ENCODE results near the gene BEX1. TPM values are rescaled to one million over a fixed set of nuclear protein-coding genes. Genes with fewer than 3 reads are reported as not detected.
"Not testable (repeated sequence)": the region's sequence is repeated elsewhere in the genome, so short reads cannot be mapped to it uniquely, and the experiment has no call there.

The BEX1 gene
- total RNA-seq (2014; rRNA removed; shearing (Covaris generic)): 56.5 and 81.4 TPM in 2 replicates

DNA sequence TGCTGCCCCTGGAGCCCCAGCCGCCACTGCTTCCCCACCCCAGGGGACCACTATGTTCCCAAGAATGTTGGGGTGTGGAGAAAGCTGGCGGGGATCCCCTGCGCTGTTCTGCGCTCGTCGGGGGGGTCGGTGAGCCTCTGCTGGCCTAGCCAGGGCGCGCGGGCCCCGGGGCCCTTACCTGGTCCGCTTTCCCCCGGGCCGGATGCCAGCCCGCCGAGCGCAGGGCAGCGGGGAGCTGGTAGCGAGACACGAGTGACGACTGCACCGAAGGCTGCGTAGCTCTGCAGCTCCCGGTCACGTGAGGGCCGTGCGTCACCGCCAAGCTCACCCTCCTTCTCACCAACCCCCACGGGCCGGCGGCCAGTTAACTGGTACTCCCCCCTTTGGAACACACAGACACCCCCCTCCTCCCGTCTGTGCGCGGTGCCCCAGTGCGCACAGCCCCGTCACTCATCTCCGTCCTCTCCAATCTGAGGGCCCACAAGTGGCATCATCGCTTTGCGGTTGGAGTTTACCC lies at the start of gene BEX1:
BEX1 (minus strand) TSS at position 254 of the 517 bp plus-strand sequence. CDS start 897 bp downstream, outside the sequence.
- Histone ChIP-seq H3K27me3 (ENCODE audit: control insufficient read depth, insufficient read depth, low read length) (no peaks in the 10 kb centered on the region), H3K4me3 (ENCODE audit: insufficient read depth, low read depth, low read length) (peak within 1 kb of the TSS; percentile 60), H3K36me3 (replicated peaks; ENCODE audit: control insufficient read depth, insufficient read depth, low read length) (peaks cover 2% of the 10 kb centered on the region; the same call in 1 of the 2 replicates)
- DNase-seq: peak; percentile 70

- not testable (repeated sequence) for H3K36me3 ChIP-seq (replicated peaks; ENCODE audit: control insufficient read depth, insufficient read depth, low read length); DNase-seq; H3K27me3 ChIP-seq (ENCODE audit: control insufficient read depth, insufficient read depth, low read length); H3K4me3 ChIP-seq (ENCODE audit: insufficient read depth, low read depth, low read length)
Measured at GRCh38 chrX:103109497-103109896, 45.5 kb upstream of the BEX1 start.

DNA sequence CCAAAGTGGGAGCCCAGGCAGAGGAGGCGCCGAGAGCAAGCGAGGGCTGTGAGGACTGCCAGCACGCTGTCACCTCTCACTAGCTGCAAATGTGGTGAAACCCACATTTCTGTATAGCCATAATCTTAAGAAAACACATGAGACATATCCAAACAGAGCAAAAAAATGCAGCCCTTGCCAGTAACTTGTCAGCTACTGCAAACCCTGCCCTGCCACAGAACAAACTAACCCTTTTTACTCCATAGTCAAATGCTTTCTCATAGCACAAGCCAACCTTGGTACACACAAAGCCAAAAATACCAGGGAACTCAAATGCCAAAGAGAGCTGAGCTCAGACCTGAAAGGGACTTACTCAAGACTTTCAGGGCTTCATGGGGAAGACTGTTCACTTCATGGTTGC lies 43.9 kb upstream of the BEX1 start:
- DNase-seq: no peak
- no peak overlapping the region for H3K4me3 ChIP-seq (ENCODE audit: insufficient read depth, low read depth, low read length)
- no peaks in the 10 kb centered on the region for H3K27me3 ChIP-seq (ENCODE audit: control insufficient read depth, insufficient read depth, low read length)
- H3K36me3 ChIP-seq (replicated peaks; ENCODE audit: control insufficient read depth, insufficient read depth, low read length): no peaks in the 10 kb centered on the region

DNA sequence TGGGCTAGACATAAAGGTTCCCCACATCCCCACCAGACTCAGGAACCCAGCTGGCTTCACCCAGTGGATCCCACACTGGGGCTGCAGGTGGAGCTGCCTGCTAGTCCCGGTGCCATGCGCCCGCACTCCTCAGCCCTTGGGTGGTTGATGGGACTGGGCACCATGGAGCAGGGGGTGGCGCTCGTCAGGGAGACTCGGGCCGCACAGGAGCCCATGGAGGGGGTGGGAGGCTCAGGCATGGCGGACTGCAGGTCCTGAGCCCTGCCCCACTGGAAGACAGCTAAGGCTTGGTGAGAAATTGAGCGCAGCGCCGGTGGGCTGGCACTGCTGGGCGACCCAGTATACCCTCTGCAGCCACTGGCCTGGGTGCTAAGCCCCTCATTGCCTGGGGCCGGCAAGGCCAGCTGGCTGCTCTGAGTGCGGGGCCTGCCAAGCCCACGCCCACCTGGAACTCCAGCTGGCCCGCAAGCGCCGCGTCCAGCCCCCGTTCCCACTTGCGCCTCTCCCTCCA lies 43.3 kb upstream of the BEX1 start:
- not testable (repeated sequence) for DNase-seq; H3K4me3 ChIP-seq (ENCODE audit: insufficient read depth, low read depth, low read length); H3K27me3 ChIP-seq (ENCODE audit: control insufficient read depth, insufficient read depth, low read length); H3K36me3 ChIP-seq (replicated peaks; ENCODE audit: control insufficient read depth, insufficient read depth, low read length)

DNA sequence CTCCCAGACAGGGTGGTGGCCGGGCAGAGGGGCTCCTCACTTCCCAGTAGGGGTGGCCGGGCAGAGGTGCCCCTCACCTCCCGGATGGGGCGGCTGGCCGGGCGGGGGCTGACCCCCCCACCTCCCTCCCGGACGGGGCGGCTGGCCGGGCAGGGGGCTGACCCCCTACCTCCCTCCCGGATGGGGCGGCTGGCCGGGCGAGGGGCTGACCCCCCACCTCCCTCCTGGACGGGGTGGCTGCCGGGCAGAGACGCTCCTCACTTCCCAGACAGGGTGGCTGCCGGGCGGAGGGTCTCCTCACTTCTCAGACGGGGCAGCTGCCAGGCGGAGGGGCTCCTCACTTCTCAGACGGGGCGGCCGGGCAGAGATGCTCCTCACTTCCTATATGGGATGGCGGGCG lies 40.4 kb upstream of the BEX1 start:
- not testable (repeated sequence) for H3K36me3 ChIP-seq (replicated peaks; ENCODE audit: control insufficient read depth, insufficient read depth, low read length); H3K27me3 ChIP-seq (ENCODE audit: control insufficient read depth, insufficient read depth, low read length); DNase-seq; H3K4me3 ChIP-seq (ENCODE audit: insufficient read depth, low read depth, low read length)

- not testable (repeated sequence) for DNase-seq; H3K36me3 ChIP-seq (replicated peaks; ENCODE audit: control insufficient read depth, insufficient read depth, low read length); H3K27me3 ChIP-seq (ENCODE audit: control insufficient read depth, insufficient read depth, low read length); H3K4me3 ChIP-seq (ENCODE audit: insufficient read depth, low read depth, low read length)
Measured at GRCh38 chrX:103103866-103104265, 39.9 kb upstream of the BEX1 start.

GRCh38 chrX:103101299-103102042 lies 37.5 kb upstream of the BEX1 start:
- no peaks in the 10 kb centered on the region for H3K27me3 ChIP-seq (ENCODE audit: control insufficient read depth, insufficient read depth, low read length)
- no peak for DNase-seq
- no peak overlapping the region for H3K4me3 ChIP-seq (ENCODE audit: insufficient read depth, low read depth, low read length)
- H3K36me3 ChIP-seq (replicated peaks; ENCODE audit: control insufficient read depth, insufficient read depth, low read length): no peaks in the 10 kb centered on the region

DNA sequence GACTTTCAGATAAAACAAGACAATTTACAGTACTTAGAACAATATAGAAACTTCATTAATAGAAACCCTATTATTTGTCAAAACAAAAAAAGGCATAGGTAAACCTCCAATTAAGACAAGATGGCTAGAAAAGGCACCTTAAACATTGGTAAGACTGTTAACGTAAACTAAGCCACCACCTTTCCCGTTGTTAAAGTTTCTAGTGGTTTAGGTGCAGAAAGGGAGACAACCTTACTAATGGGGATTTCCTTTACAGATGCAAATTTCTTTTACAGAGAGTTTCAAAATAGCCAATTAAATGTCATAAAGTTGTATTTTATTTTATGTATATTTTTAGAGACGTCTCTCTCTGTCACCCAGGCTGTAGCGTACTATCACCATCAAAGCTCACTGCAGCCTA lies 36.5 kb upstream of the BEX1 start:
- H3K4me3 ChIP-seq (ENCODE audit: insufficient read depth, low read depth, low read length): no peak overlapping the region
- H3K27me3 ChIP-seq (ENCODE audit: control insufficient read depth, insufficient read depth, low read length): no peaks in the 10 kb centered on the region
- no peak for DNase-seq
- no peaks in the 10 kb centered on the region for H3K36me3 ChIP-seq (replicated peaks; ENCODE audit: control insufficient read depth, insufficient read depth, low read length)

GRCh38 chrX:103099691-103100090 lies 35.7 kb upstream of the BEX1 start:
- Histone ChIP-seq H3K4me3 (ENCODE audit: insufficient read depth, low read depth, low read length) (no peak overlapping the region), H3K27me3 (ENCODE audit: control insufficient read depth, insufficient read depth, low read length) (no peaks in the 10 kb centered on the region), H3K36me3 (replicated peaks; ENCODE audit: control insufficient read depth, insufficient read depth, low read length) (no peaks in the 10 kb centered on the region)
- DNase-seq: no peak

GRCh38 chrX:103098488-103098887 lies 34.5 kb upstream of the BEX1 start:
- Histone ChIP-seq H3K4me3 (ENCODE audit: insufficient read depth, low read depth, low read length) (no peak overlapping the region), H3K36me3 (replicated peaks; ENCODE audit: control insufficient read depth, insufficient read depth, low read length) (no peaks in the 10 kb centered on the region), H3K27me3 (ENCODE audit: control insufficient read depth, insufficient read depth, low read length) (no peaks in the 10 kb centered on the region)
- no peak for DNase-seq

DNA sequence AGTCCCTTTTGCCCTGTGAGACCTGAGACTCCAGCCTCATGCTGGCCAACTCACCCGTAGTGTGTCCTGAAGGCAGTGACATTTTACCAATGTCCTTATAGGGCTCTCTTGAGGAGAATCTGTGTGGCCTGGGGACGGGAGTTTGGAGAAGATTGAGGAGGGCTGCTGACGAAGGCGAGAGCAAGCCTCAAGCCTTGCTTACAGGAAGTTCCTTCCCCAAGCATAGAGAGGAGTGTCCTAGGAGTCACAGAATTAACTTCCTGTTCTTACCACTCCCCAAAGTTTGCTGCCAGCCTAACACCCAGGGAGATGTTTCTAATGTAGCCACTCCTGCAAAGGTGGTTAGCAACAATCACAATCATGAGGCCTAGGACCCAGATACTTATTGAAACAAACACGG lies 29.0 kb upstream of the BEX1 start, which contains the start of gene NXF3:
NXF3 (minus strand) TSS at position 202 of the 400 bp plus-strand sequence; CDS start at position 82, 120 bp downstream.
- no peak for DNase-seq
- H3K4me3 ChIP-seq (ENCODE audit: insufficient read depth, low read depth, low read length): no peak within 1 kb of the TSS
- H3K36me3 ChIP-seq (replicated peaks; ENCODE audit: control insufficient read depth, insufficient read depth, low read length): no peaks in the 10 kb centered on the region
- no peaks in the 10 kb centered on the region for H3K27me3 ChIP-seq (ENCODE audit: control insufficient read depth, insufficient read depth, low read length)

DNA sequence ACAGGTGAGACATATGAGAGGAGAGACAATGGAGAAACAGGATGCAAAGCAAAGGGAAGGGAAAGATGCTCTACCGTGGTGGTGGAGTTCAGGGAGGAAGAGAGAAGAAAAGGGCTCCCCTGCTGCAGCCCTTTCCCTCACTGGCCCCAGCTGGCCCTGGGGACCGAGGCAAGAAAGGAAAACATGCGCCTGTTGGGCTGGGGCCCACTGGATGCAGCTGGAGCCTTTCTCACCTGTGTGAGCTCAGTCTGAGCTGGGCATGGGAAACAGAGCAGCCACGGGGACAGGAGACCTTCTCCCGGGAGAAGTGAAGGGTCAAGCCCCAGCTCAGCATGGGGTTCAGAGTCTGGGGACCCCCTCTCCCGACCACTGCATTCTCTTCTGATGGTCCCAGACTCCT lies 17.1 kb upstream of the BEX1 start:
- no peaks in the 10 kb centered on the region for H3K36me3 ChIP-seq (replicated peaks; ENCODE audit: control insufficient read depth, insufficient read depth, low read length)
- DNase-seq: no peak
- no peaks in the 10 kb centered on the region for H3K27me3 ChIP-seq (ENCODE audit: control insufficient read depth, insufficient read depth, low read length)
- no peak overlapping the region for H3K4me3 ChIP-seq (ENCODE audit: insufficient read depth, low read depth, low read length)

- DNase-seq: no peak
- no peaks in the 10 kb centered on the region for H3K36me3 ChIP-seq (replicated peaks; ENCODE audit: control insufficient read depth, insufficient read depth, low read length)
- H3K4me3 ChIP-seq (ENCODE audit: insufficient read depth, low read depth, low read length): no peak overlapping the region
- H3K27me3 ChIP-seq (ENCODE audit: control insufficient read depth, insufficient read depth, low read length): no peaks in the 10 kb centered on the region
Measured at GRCh38 chrX:103073467-103073866, 9.5 kb upstream of the BEX1 start.

DNA sequence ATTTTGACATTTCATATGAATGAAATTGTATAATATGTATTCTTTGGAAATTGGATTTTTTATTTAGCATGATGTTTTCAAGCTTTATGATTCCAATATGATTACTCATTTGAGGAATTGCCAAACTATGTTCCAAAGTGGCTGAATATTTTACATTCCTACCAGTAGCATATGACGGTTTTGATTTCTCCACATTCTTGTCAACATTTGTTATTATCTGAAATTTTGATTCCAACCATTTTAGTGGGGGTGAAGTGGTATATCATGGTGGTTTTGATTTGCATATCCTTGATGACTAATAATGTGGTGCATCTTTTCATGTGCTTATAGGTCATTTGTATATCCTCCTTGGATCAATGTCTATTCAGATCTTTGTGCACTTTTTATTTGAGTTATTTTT lies 2.6 kb upstream of the BEX1 start:
- Histone ChIP-seq H3K27me3 (ENCODE audit: control insufficient read depth, insufficient read depth, low read length) (no peaks in the 10 kb centered on the region), H3K36me3 (replicated peaks; ENCODE audit: control insufficient read depth, insufficient read depth, low read length) (peaks cover 2% of the 10 kb centered on the region; the same call in 1 of the 2 replicates), H3K4me3 (ENCODE audit: insufficient read depth, low read depth, low read length) (no peak overlapping the region)
- DNase-seq: no peak

DNA sequence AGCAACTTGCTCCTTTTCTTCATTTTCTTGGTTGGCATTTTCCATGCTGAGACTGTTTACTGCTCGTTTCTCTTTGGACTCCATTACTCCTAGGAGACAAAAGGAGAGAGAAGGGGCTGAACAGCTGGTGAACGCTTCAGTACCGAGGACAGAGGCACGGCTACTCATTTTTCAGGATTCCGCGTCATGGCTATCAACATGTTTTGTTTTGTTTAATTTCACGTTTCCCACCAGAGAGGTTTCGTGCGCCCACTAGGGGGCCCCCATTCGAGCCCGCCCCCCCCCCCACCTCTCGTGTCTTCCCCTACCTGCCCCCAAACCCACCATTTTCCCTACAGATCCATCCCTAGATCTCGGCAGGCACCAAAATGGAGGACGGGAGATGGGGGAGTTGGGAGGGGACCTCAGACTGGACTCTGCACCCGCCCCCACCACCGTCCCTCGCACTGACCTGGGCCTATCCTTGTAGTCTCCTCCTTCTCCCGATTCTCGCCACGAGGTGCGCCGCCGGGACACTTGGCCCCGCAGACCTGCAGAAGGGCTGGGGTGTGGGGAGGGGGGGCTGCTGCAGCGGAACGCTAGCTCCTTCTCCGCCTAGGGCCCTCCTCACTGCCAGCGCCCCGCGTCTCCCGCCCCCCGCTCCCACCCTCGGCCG lies 653 bp downstream of the BEX1 start:
- peak; percentile 69 for DNase-seq
- H3K36me3 ChIP-seq (replicated peaks; ENCODE audit: control insufficient read depth, insufficient read depth, low read length): peaks cover 2% of the 10 kb centered on the region; the same call in 1 of the 2 replicates
- H3K27me3 ChIP-seq (ENCODE audit: control insufficient read depth, insufficient read depth, low read length): no peaks in the 10 kb centered on the region
- H3K4me3 ChIP-seq (ENCODE audit: insufficient read depth, low read depth, low read length): peak overlapping the region; percentile 60
